ENCODE results near the gene GTPBP1. TPM values are rescaled to one million over a fixed set of nuclear protein-coding genes. Genes with fewer than 3 reads are reported as not detected.
A peak's percentile ranks its signal among the peaks of the same experiment; 100 is the strongest.

GTPBP1 gene
- total RNA-seq, 1 donor from 2014 or later = 43.3 TPM

DNA sequence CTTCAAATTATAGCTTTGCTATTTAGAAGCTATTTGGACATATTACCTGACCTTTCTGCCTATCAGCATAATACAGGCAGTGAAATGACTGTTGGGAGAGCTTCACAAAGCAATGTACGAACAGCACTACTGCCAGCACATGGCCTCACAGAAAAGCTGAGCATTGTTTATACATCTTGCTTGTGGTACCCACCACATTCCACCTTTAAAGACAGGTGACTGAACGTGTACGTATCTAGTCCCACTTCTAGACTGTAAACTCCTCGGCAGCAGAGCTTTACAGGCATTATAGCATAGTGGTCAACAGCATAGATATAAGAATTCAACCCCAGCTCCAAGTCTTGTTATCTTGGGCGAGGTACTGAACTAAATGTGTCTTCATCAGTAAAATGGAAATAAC lies 6.6 kb upstream of the GTPBP1 start:
- Mint-ChIP-seq H3K27me3 (ENCODE audit: low read depth) (no peaks in the 10 kb centered on the region), H3K36me3 (ENCODE audit: low read depth) (peaks cover 7% of the 10 kb centered on the region), H3K4me1 (ENCODE audit: low read depth) (peaks cover 59% of the 10 kb centered on the region), H3K9me3 (ENCODE audit: low read depth) (no peaks in the 10 kb centered on the region), H3K4me3 (ENCODE audit: unreplicated experiment) (peak overlapping the region; percentile 90), H3K27ac (ENCODE audit: unreplicated experiment) (peak overlapping the region; percentile 99)
- TF ChIP-seq, protein P1, sequence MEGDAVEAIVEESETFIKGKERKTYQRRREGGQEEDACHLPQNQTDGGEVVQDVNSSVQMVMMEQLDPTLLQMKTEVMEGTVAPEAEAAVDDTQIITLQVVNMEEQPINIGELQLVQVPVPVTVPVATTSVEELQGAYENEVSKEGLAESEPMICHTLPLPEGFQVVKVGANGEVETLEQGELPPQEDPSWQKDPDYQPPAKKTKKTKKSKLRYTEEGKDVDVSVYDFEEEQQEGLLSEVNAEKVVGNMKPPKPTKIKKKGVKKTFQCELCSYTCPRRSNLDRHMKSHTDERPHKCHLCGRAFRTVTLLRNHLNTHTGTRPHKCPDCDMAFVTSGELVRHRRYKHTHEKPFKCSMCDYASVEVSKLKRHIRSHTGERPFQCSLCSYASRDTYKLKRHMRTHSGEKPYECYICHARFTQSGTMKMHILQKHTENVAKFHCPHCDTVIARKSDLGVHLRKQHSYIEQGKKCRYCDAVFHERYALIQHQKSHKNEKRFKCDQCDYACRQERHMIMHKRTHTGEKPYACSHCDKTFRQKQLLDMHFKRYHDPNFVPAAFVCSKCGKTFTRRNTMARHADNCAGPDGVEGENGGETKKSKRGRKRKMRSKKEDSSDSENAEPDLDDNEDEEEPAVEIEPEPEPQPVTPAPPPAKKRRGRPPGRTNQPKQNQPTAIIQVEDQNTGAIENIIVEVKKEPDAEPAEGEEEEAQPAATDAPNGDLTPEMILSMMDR (IDR thresholded peaks at IDR 0.05) = no peak
- DNase-seq (ENCODE audit: low spot score) = no peak

DNA sequence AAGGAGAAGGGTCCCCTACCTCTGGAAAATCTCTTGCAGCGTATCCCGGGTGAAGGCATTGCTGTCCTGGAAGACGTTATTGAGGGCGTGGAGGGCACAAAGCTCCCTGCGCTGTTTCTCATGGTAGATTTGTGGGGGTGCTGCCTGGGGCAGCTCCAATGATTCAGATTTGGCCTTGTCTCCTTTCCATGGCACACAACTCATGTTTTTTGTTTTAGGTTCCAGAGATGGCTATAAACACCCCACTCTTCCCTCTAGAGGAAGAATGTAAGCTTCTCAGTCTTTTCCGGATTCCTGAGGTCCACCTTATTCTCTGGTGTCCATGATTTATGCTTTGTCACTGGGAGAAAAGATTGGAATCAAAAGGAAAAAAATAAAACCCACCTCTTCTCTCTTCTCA lies 6.0 kb upstream of the GTPBP1 start:
- Mint-ChIP-seq H3K4me1 (ENCODE audit: low read depth) (peaks cover 56% of the 10 kb centered on the region), H3K27ac (ENCODE audit: unreplicated experiment) (peak overlapping the region; percentile 99), H3K36me3 (ENCODE audit: low read depth) (peaks cover 4% of the 10 kb centered on the region), H3K4me3 (ENCODE audit: unreplicated experiment) (peak overlapping the region; percentile 90), H3K9me3 (ENCODE audit: low read depth) (no peaks in the 10 kb centered on the region), H3K27me3 (ENCODE audit: low read depth) (no peaks in the 10 kb centered on the region)
- TF ChIP-seq, protein P1 (IDR thresholded peaks at IDR 0.05) = peak; percentile 42
- no peak for DNase-seq (ENCODE audit: low spot score)

DNA sequence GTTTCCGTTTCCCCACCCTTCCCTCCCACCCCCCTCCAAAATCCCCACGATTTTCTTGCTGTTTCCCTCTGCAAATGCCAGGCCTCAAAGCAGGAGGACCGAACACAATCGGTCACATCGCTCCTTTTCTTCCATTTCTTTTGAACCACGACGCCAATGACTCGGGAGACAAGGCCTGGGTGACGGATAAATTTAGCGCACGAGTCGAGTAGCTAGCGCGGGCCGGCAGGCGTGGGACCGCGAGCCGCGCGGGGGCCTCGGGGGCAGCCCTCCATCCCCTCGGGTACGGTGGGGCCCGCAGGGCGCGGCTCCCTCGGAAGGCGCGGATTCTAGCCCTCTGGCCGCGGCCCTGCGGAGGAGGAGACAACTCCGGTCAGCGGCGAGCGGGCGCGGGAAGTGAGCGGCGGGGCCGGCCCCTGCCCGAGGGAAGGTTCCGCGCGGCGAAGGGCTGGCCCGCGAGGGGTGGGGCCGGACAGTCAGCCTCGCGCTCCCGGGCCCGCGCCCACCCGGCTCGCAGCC lies 5.4 kb upstream of the GTPBP1 start:
- H3K4me1 Mint-ChIP-seq (ENCODE audit: low read depth) = peaks cover 56% of the 10 kb centered on the region
- H3K36me3 Mint-ChIP-seq (ENCODE audit: low read depth) = peaks cover 2% of the 10 kb centered on the region
- peak overlapping the region; percentile 99 for H3K27ac Mint-ChIP-seq (ENCODE audit: unreplicated experiment)
- H3K4me3 Mint-ChIP-seq (ENCODE audit: unreplicated experiment) = peak overlapping the region; percentile 90
- TF ChIP-seq, protein P1 (IDR thresholded peaks at IDR 0.05) = no peak
- H3K27me3 Mint-ChIP-seq (ENCODE audit: low read depth) = no peaks in the 10 kb centered on the region
- no peak for DNase-seq (ENCODE audit: low spot score)
- no peaks in the 10 kb centered on the region for H3K9me3 Mint-ChIP-seq (ENCODE audit: low read depth)

DNA sequence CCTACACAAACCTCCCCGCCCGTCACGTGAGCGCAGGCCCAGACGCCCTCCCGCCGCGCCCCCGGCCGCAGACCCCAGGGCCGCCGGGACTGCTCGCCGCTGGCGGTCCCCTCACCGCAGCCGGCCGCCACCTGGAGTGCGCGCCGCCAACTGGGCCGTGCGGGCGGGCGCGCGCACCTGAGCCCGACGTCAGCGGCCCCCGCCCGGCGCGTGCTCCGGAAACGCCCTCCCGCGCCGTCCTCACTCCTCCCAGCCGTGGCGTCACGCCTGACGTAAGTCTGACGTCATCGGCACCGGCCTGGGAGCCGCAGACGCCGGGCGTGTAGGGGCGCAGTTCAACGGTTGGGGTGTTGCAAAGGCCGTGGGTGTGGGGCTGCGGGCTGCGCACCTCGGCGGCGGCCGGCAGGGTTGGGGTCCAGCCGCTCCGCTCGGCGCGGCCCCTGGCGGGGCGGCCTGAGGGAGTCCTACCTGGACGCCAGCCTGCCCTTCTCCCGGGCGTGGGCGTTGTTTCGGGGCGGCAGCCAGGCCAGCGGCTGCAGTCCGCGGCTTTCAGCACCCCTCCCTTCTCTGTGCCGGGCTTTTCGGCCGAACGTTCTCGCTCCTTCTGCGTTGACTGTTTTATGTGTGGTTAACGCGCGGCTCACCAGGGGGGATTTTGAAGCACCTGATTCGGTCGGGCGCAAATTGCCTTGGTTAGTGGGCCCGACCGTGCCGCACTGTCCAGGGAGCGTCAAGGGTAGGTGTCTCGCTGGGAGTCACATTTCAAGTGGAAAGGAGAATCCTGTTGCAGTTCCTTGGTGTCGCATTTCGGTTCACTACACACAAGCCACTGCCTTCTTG lies 4.7 kb upstream of the GTPBP1 start, which contains the start of gene JOSD1:
Gene JOSD1 (minus strand): TSS at position 155 of the 840 bp plus-strand sequence. CDS start 956 bp downstream, outside the sequence.
- H3K9me3 Mint-ChIP-seq (ENCODE audit: low read depth) = no peaks in the 10 kb centered on the region
- peaks cover 52% of the 10 kb centered on the region for H3K4me1 Mint-ChIP-seq (ENCODE audit: low read depth)
- H3K4me3 Mint-ChIP-seq (ENCODE audit: unreplicated experiment) = peak within 1 kb of the TSS; percentile 90
- H3K36me3 Mint-ChIP-seq (ENCODE audit: low read depth) = peaks cover 2% of the 10 kb centered on the region
- H3K27ac Mint-ChIP-seq (ENCODE audit: unreplicated experiment) = peak within 1 kb of the TSS; percentile 99
- DNase-seq (ENCODE audit: low spot score) = peak; percentile 98
- TF ChIP-seq, protein P1 (IDR thresholded peaks at IDR 0.05) = peak; percentile 34
- no peaks in the 10 kb centered on the region for H3K27me3 Mint-ChIP-seq (ENCODE audit: low read depth)

DNA sequence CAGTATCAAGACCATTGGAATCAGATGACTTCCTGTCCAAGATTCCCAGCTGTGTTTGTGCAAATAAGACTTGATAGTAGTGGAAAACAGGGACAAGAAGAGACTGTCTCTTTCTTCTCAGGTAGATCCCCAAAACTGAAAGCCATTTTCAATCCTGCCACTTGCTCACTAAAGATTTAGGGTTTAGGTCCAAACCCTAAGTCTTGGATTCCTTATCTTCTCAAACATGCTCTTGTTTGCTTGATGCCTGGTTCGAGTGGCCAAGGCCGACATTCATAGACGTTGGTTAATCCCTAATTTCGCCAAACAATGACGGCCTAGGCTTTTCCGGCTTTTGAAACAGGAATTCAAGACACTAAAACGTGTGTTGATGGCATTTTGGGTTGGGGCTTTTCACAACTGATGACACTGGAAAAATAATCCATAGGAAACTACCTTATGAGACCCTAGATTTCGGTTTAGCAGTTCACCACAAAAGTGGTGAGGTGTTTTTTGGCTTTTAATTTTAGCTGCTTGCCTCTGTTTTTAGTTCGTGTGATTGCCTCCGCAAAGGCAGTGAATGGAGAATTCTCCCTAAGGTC lies 1.0 kb upstream of the GTPBP1 start:
- Mint-ChIP-seq H3K9me3 (ENCODE audit: low read depth) (no peaks in the 10 kb centered on the region), H3K4me3 (ENCODE audit: unreplicated experiment) (peak overlapping the region; percentile 70), H3K27ac (ENCODE audit: unreplicated experiment) (peak overlapping the region; percentile 97), H3K4me1 (ENCODE audit: low read depth) (peaks cover 38% of the 10 kb centered on the region), H3K27me3 (ENCODE audit: low read depth) (no peaks in the 10 kb centered on the region), H3K36me3 (ENCODE audit: low read depth) (no peaks in the 10 kb centered on the region)
- no peak for DNase-seq (ENCODE audit: low spot score)
- TF ChIP-seq, protein P1 (IDR thresholded peaks at IDR 0.05) = no peak

Measured in chondrocyte (in vitro differentiated cells).